Liver (tissue), 3 donors: ENCODE results near the gene PAK1IP1.
"Not testable (repeated sequence)": the region's sequence is repeated elsewhere in the genome, so short reads cannot be mapped to it uniquely, and the experiment has no call there.

Experiments used
- CTCF ChIP-seq: fragments of 150-350 bp; IDR thresholded peaks from 2 replicates; pipeline ENCODE4 v1.5.1; 2017; ENCODE audit warnings: improper control_type of control experiment, low read depth, low read length; ENCODE audit not compliant: missing input control
- RAD21 ChIP-seq, 2 donors: IDR thresholded peaks; 2 replicates each; pipeline ENCODE4 v1.6.1; 2016; ENCODE audit warnings: antibody characterized with exemption in 2 of 2, mild to moderate bottlenecking in 2 of 2
- donor health status: healthy.
- donor health status: healthy.

- TF ChIP-seq RAD21 (IDR thresholded peaks at IDR 0.05); CTCF: not testable (repeated sequence)
Measured at GRCh38 chr6:10750568-10750967, 55.8 kb downstream of the PAK1IP1 start.
